ENCODE data around the gene MTX1.

DNA sequence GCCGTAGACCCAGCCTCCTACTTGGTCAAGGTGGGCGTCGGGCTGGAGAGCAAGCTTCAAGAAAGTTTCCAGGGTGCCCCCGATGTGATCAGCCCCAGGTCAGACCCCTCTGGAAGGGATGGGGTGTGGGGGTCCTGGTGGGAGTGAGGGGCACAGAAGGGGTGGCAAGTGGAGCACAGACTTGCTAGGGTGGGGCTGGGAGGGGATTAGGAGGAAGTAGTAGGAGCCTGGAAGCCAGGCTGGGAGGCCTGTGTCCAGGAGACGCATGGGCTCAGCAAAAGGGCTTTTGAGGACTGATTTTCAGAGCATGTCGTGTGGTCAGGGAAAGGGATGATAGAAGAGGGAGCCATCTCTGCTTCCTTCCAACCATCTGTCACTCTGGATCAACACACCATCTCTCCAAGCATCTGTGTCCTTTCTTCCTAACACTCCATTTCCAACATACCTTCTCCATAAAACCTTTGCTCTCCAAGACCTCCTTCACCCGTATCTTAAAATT, 26.4 kb upstream of the MTX1 start:
- TF ChIP-seq MAX (IDR thresholded peaks at IDR 0.05) (no peak), EZH2phosphoT487 (IDR thresholded peaks at IDR 0.05; ENCODE audit: borderline replicate concordance) (no peak), CTCF (IDR thresholded peaks at IDR 0.05 in 2 of 3, conservative IDR thresholded peaks at IDR 0.05 in 1 of 3; ENCODE audit: borderline replicate concordance in 1 of 3, insufficient read depth in 1 of 3, low read depth in 2 of 3, low read length in 2 of 3) (no peak), REST (IDR thresholded peaks at IDR 0.05; ENCODE audit: low read depth) (no peak), SP1 (IDR thresholded peaks at IDR 0.05; ENCODE audit: low read depth) (no peak)
